Stimulated activated effector memory CD8-positive, alpha-beta T cell treated with anti-CD3 and anti-CD28 coated beads, Interleukin-12 subunit alpha, Interleukin-12 subunit beta, amount 100 ng/mL, for 72 hours (primary cell): ENCODE data around the gene PDLIM1.

ENCODE experiments used
- ATAC-seq: fragments of 150-1000 bp; cut with Tn5 transposase; 2 replicates; pipeline ENCODE4 v1.10.0; 2021
- DNase-seq, 2 donors: peaks; one replicate each; pipeline ENCODE4 v3.0.0; 2021 to 2022; ENCODE audit warnings: low spot score in 2 of 2
- H3K27ac Mint-ChIP-seq: one replicate; pipeline ENCODE4 v1.8.0; 2022; ENCODE audit warnings: mild to moderate bottlenecking, mixed read lengths
- H3K36me3 Mint-ChIP-seq: one replicate; pipeline ENCODE4 v1.8.0; 2022; ENCODE audit warnings: mild to moderate bottlenecking, mixed read lengths
- H3K4me1 Mint-ChIP-seq: one replicate; pipeline ENCODE4 v1.8.0; 2022; ENCODE audit warnings: mixed read lengths
- H3K4me3 Mint-ChIP-seq: one replicate; pipeline ENCODE4 v1.8.0; 2022; ENCODE audit warnings: mild to moderate bottlenecking, mixed read lengths
- H3K9me3 Mint-ChIP-seq: one replicate; pipeline ENCODE4 v1.8.0; 2022; ENCODE audit warnings: mixed read lengths

Gene PDLIM1

GRCh38 chr10:95325863-95326262, 35.1 kb upstream of the PDLIM1 start:
- Mint-ChIP-seq H3K4me3 (no peak overlapping the region), H3K36me3 (no peaks in the 10 kb centered on the region), H3K27ac (no peak overlapping the region), H3K4me1 (no peaks in the 10 kb centered on the region), H3K9me3 (no peaks in the 10 kb centered on the region)
- ATAC-seq (no peak), DNase-seq (no peak)

- DNase-seq (no peak), ATAC-seq (no peak)
- Mint-ChIP-seq H3K36me3 (no peaks in the 10 kb centered on the region), H3K4me1 (no peaks in the 10 kb centered on the region), H3K4me3 (no peak overlapping the region), H3K27ac (no peak overlapping the region), H3K9me3 (no peaks in the 10 kb centered on the region)
Measured at GRCh38 chr10:95324436-95325268, 33.8 kb upstream of the PDLIM1 start.

- H3K9me3 Mint-ChIP-seq, result no peaks in the 10 kb centered on the region
- no peaks in the 10 kb centered on the region for H3K36me3 Mint-ChIP-seq
- H3K27ac Mint-ChIP-seq, result no peak overlapping the region
- DNase-seq (no peak), ATAC-seq (no peak)
- H3K4me1 Mint-ChIP-seq, result no peaks in the 10 kb centered on the region
- no peak overlapping the region for H3K4me3 Mint-ChIP-seq
Measured at GRCh38 chr10:95321554-95322301, 30.9 kb upstream of the PDLIM1 start.

- DNase-seq (no peak), ATAC-seq (no peak)
- Mint-ChIP-seq H3K27ac (no peak overlapping the region), H3K4me3 (no peak overlapping the region), H3K36me3 (no peaks in the 10 kb centered on the region), H3K4me1 (no peaks in the 10 kb centered on the region), H3K9me3 (no peaks in the 10 kb centered on the region)
Measured at GRCh38 chr10:95319239-95319638, 28.4 kb upstream of the PDLIM1 start.

DNA sequence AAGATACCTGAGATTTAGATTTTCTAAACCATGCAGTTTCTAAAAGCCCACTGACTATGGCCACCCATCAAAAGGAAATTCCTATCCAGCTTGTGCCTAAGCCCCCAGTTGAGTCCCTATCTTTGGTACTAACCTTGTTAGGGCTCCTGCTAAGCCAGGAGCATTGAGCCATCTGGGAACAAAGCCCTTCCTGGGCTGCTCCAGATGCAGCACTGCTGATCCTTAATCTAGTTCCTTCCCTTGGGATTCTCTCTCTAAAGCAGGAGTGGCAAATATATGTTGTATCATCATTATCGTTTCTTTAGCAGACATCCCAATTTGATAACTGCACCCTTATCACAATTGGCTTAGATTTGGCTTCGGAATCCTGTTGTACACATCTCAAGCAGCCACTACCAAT, 24.7 kb upstream of the PDLIM1 start:
- ATAC-seq, result no peak
- Mint-ChIP-seq H3K9me3 (no peaks in the 10 kb centered on the region), H3K36me3 (no peaks in the 10 kb centered on the region), H3K4me3 (no peak overlapping the region), H3K27ac (no peak overlapping the region), H3K4me1 (no peaks in the 10 kb centered on the region)
- DNase-seq, result no peak

DNA sequence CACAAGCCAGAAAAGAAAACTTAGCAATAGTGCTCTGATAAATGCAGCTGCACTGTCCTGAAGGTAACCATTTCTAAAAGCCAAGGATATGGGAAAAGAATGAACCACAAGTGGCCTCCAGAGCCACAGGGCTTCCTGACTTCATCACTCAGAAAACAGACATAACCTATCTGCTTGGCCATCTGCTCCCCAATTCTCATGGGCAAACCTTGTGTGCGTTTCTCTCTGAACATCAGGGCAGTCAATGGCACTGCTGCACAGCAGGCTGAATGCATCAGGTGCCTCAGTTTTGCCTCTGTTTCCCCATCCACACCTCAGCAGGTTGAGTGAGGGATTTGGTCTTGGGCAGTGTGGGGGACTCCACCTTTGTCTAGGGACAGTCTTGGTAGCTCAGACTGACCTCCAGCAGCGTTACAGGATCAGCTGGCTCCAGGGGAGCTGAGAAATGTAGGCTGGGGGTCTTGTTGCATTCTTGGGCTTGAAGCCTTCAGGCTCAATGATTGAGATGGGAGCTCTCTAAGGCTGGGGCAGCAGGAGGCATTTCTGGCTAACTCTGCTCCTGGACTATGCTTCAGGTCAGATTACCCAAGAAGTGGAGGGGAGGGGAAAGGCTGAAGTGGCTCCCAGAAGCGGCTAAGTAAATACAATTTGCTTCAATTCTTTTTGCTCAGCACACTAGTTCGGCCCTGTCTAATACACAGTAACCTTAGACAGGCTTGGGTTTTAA, 23.6 kb upstream of the PDLIM1 start:
- no peaks in the 10 kb centered on the region for H3K4me1 Mint-ChIP-seq
- ATAC-seq, result no peak
- no peaks in the 10 kb centered on the region for H3K36me3 Mint-ChIP-seq
- H3K9me3 Mint-ChIP-seq, result no peaks in the 10 kb centered on the region
- H3K27ac Mint-ChIP-seq, result no peak overlapping the region
- H3K4me3 Mint-ChIP-seq, result no peak overlapping the region
- no peak for DNase-seq

- H3K4me1 Mint-ChIP-seq, result peaks cover 6% of the 10 kb centered on the region
- H3K27ac Mint-ChIP-seq, result no peak overlapping the region
- ATAC-seq (no peak), DNase-seq (no peak)
- no peaks in the 10 kb centered on the region for H3K9me3 Mint-ChIP-seq
- H3K36me3 Mint-ChIP-seq, result no peaks in the 10 kb centered on the region
- no peak overlapping the region for H3K4me3 Mint-ChIP-seq
Measured at GRCh38 chr10:95312986-95313495, 22.2 kb upstream of the PDLIM1 start.

DNA sequence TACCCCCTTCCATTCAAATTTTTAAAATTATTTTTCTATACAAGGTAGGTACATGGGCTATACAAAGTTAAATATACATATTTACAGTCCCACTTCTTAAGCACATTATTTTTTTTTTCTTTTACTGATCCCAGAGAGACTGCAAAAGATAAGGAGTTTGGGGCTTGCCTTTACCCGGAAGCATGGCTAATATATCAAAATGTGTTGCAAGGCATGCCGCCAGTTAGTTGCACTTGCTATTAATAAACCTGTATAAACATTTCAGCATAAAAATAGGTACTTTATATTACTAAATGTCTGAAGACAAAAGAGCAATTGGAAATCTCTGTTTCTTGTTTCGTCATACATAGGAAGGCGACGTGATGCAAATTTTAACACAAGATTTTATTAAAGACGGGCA, 21.5 kb upstream of the PDLIM1 start:
- peaks cover 6% of the 10 kb centered on the region for H3K4me1 Mint-ChIP-seq
- no peak overlapping the region for H3K4me3 Mint-ChIP-seq
- no peak for DNase-seq
- H3K27ac Mint-ChIP-seq, result no peak overlapping the region
- no peaks in the 10 kb centered on the region for H3K9me3 Mint-ChIP-seq
- no peaks in the 10 kb centered on the region for H3K36me3 Mint-ChIP-seq
- no peak for ATAC-seq

- Mint-ChIP-seq H3K27ac (no peak overlapping the region), H3K9me3 (no peaks in the 10 kb centered on the region), H3K4me1 (peaks cover 6% of the 10 kb centered on the region), H3K36me3 (no peaks in the 10 kb centered on the region), H3K4me3 (no peak overlapping the region)
- no peak for ATAC-seq
- no peak for DNase-seq
Measured at GRCh38 chr10:95309958-95310357, 19.2 kb upstream of the PDLIM1 start.

DNA sequence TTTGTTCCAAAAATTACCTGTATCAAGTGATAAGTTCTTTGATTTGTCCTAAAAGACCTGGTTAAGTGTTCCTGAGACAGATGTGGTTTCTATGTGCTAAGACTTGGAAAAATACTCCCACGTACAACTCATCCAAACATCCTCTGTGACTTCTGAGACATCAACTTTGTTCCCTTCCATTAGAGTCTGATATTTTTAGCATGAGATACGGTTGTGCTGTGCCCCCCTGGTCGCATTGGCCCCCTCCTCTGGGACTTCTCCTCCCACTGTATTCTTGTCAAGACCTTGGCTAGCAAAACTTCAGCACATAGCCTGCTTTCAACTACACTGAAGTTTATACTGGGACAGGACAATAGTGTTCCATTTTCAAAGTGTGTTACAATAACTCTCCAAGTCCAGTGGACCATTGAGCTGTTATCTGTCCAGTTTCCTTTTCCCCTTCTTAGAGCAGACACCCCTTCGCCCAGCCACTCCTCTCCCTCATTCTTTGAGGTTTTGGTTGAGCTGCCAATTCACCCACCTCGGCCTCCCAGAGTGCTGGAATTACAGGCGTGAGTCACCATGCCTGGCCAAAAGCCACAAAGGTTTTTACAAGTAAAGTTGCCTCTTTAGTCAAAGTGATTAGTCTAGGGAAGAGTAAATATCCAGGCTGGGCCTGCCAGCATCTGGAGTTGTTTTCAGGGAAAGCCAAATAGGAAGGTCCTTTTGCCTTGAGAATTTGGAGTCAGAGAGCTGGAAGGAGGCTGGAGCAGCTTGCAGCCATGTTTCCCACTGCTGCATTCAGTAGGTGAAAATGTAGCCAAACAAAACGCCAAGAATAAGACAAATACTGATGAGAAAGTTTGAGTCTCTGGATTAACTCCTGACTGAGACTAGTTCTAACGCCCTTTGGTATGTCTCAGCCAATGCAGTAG, 17.8 kb upstream of the PDLIM1 start:
- no peak overlapping the region for H3K27ac Mint-ChIP-seq
- peaks cover 6% of the 10 kb centered on the region for H3K4me1 Mint-ChIP-seq
- H3K9me3 Mint-ChIP-seq, result no peaks in the 10 kb centered on the region
- ATAC-seq, result peak; percentile 47
- no peaks in the 10 kb centered on the region for H3K36me3 Mint-ChIP-seq
- no peak for DNase-seq
- H3K4me3 Mint-ChIP-seq, result no peak overlapping the region

- H3K36me3 Mint-ChIP-seq, result no peaks in the 10 kb centered on the region
- ATAC-seq (no peak), DNase-seq (no peak)
- H3K9me3 Mint-ChIP-seq, result no peaks in the 10 kb centered on the region
- no peak overlapping the region for H3K27ac Mint-ChIP-seq
- no peak overlapping the region for H3K4me3 Mint-ChIP-seq
- H3K4me1 Mint-ChIP-seq, result peaks cover 6% of the 10 kb centered on the region
Measured at GRCh38 chr10:95306851-95307250, 16.0 kb upstream of the PDLIM1 start.

DNA sequence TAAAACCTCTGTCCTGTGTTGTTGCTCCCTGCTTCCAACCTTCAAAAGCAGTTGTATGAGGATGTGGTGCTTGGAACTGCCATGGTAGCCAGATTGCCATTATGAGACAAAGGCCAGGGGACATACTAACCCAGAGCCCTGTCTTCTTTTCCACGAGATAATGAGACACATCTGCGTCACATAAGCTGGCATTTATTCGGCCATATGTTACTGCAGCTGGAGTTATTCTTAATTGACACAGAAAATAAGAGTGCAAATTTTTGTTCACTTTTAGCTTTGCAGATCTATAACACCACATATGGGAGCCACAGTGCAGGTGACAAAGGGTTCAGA, 15.5 kb upstream of the PDLIM1 start:
- Mint-ChIP-seq H3K4me1 (peaks cover 6% of the 10 kb centered on the region), H3K27ac (no peak overlapping the region), H3K9me3 (no peaks in the 10 kb centered on the region), H3K36me3 (no peaks in the 10 kb centered on the region), H3K4me3 (no peak overlapping the region)
- no peak for DNase-seq
- no peak for ATAC-seq

- Mint-ChIP-seq H3K36me3 (no peaks in the 10 kb centered on the region), H3K4me3 (no peak overlapping the region), H3K27ac (no peak overlapping the region), H3K4me1 (peaks cover 6% of the 10 kb centered on the region), H3K9me3 (no peaks in the 10 kb centered on the region)
- ATAC-seq (no peak), DNase-seq (no peak)
Measured at GRCh38 chr10:95305606-95306317, 15.0 kb upstream of the PDLIM1 start.

- peaks cover 6% of the 10 kb centered on the region for H3K4me1 Mint-ChIP-seq
Measured at GRCh38 chr10:95304976-95305375, 14.2 kb upstream of the PDLIM1 start.

More at GRCh38 chr10:95304976-95305375, 14.2 kb upstream of the PDLIM1 start:
- DNase-seq, result no peak
- H3K36me3 Mint-ChIP-seq, result no peaks in the 10 kb centered on the region
- no peak for ATAC-seq
- H3K4me3 Mint-ChIP-seq, result no peak overlapping the region
- no peak overlapping the region for H3K27ac Mint-ChIP-seq
- H3K9me3 Mint-ChIP-seq, result no peaks in the 10 kb centered on the region
